Activated CD4-positive, alpha-beta T cell treated with anti-CD3 and anti-CD28 coated beads, Interleukin-2, Interleukin-4, amounts not matched to agents 100 ng/mL and 50 ng/mL, durations not matched to agents 16 hours and 8 hours (primary cell): ENCODE data around the gene PCDHB2.
"Not testable (repeated sequence)": the region's sequence is repeated elsewhere in the genome, so short reads cannot be mapped to it uniquely, and the experiment has no call there.

Source experiments
- DNase-seq: peaks from one replicate; pipeline ENCODE4 v3.0.0-alpha.2; 2020; ENCODE audit warnings: low spot score

The PCDHB2 gene

DNA sequence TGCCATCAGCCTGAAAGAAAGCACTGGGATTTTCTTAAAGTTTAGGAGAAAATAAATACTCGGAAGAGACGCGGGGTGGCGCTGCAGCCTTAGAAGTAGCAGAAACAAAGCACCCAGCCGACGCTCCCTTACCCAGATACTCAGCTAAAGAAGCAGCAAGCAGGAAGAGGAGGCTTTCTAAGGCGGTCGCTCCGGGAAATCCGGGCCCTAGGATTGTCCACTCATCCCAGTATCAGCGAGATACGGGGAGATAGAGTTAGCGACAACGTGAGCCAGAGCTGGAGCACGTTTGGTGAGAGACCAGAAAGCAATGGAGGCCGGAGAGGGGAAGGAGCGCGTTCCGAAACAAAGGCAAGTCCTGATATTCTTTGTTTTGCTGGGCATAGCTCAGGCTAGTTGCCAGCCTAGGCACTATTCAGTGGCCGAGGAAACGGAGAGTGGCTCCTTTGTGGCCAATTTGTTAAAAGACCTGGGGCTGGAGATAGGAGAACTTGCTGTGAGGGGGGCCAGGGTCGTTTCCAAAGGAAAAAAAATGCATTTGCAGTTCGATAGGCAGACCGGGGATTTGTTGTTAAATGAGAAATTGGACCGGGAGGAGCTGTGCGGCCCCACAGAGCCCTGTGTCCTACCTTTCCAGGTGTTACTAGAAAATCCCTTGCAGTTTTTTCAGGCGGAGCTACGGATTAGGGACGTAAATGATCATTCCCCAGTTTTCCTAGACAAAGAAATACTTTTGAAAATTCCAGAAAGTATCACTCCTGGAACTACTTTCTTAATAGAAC is at the start of gene PCDHB2:
PCDHB2 (plus strand) TSS at position 135 of the 782 bp plus-strand sequence; CDS start at position 311, 176 bp downstream.
- no peak for DNase-seq

DNA sequence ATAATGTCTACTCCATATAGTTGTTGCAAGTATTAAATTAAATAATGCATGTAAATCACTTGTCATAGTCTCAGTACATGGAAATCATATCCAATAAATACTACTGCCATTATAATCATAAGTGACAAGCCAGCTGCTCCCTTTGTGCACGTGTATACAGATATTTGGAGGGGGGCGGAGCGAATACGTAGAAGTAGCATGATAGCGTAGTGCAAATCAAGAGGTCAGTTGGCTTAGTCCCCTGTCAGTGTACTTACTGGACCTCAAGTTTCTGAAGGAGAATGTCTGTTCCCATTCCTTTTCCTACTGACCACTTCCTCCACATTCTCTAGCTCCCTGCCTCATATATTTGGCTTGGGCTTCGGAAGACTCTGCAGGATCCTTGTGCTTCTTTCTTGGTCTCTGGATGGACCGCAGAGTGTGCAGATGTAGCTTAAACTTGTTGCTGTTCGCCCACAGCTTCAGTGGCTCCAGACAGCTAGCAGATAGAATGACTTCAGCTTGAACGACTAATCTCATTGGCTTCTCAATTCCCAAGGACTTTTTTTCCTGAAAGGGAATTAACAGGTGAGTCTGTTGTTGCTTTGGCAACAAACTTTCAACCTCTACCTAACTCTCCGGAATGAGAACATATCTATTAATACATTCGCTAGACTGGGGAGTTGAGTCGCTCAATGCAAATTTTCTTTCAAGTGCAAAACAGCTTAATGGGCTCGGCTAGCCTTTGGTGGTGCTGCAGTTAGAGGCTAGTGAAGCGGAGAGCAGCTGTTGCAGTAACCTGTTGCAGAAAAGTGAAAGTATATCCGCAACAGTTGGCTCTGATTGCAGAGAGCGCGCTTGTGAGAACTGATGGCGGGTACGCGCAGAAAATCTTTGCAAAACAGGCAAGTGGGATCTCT is 43.5 kb upstream of the PCDHB2 start, which contains the start of gene PCDHB1:
PCDHB1 (plus strand) TSS at position 753 of the 899 bp plus-strand sequence; CDS start at position 850, 97 bp downstream.
- no peak for DNase-seq

GRCh38 chr5:141051521-141051866 is 42.9 kb upstream of the PCDHB2 start:
- DNase-seq: no peak

- DNase-seq: no peak
Observed at GRCh38 chr5:141077826-141078225, 16.6 kb upstream of the PCDHB2 start.

- DNase-seq: no peak
Observed at GRCh38 chr5:141082228-141082627, 12.2 kb upstream of the PCDHB2 start.

DNA sequence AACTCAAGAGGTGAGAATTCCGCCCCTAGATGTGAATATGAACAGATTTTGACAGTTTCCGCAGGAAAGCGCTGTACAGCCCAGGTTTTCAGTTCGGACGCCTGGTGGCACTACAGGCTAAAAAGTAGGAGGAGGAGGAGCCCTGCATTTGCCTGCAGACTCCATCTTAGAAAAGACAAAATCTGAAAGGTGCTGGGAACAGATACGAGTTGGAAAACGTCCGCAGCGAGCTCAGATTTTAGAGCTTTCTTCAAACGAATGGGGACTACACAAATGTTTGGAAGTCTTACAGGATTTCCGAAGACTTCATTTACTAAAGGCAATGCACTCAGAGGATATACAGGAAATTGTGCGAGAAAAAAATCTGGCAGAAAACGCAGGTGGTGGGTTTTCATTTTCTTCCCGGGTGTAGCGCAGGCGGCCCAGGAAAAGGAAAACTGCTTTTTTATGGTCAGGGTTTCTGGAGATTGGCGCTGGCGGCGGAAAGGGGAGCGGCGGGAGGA is 9.9 kb upstream of the PCDHB2 start:
- peak; percentile 39 for DNase-seq

- no peak for DNase-seq
Observed at GRCh38 chr5:141095263-141095641, 837 bp downstream of the PCDHB2 start.

- DNase-seq: not testable (repeated sequence)
Observed at GRCh38 chr5:141096181-141096580, 1.8 kb downstream of the PCDHB2 start.

DNA sequence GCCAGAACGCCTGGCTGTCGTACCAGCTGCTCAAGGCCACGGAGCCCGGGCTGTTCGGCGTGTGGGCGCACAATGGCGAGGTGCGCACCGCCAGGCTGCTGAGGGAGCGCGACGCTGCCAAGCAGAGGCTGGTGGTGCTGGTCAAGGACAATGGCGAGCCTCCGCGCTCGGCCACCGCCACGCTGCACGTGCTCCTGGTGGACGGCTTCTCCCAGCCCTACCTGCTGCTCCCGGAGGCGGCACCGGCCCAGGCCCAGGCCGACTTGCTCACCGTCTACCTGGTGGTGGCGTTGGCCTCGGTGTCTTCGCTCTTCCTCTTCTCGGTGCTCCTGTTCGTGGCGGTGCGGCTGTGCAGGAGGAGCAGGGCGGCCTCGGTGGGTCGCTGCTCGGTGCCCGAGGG is 2.2 kb downstream of the PCDHB2 start:
- not testable (repeated sequence) for DNase-seq

DNA sequence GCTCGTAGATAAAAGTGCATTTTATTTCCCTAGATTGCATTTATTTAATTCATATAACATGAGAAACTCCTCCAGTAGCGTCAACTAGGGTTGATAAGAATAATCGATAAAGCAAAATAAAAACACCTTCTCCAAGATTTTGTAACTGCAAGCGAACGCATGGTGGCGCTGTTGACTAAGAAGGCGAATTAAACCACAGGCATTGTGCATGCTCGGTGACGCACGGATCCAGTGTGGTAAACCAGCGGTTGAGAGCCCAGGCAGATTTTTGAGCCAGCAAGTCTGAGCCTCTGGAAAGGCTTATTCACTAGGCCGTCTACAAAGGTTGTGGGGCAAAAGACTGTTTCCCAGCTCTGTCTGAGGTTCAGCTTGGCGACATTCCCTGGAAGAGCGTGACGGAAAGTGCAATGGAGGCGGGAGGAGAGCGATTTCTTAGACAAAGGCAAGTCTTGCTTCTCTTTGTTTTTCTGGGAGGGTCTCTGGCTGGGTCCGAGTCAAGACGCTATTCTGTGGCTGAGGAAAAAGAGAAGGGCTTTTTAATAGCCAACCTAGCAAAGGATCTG is 5.9 kb downstream of the PCDHB2 start, which contains the start of gene PCDHB3:
PCDHB3 (plus strand) TSS at position 231 of the 563 bp plus-strand sequence; CDS start at position 408, 177 bp downstream.
- DNase-seq: peak; percentile 20

DNA sequence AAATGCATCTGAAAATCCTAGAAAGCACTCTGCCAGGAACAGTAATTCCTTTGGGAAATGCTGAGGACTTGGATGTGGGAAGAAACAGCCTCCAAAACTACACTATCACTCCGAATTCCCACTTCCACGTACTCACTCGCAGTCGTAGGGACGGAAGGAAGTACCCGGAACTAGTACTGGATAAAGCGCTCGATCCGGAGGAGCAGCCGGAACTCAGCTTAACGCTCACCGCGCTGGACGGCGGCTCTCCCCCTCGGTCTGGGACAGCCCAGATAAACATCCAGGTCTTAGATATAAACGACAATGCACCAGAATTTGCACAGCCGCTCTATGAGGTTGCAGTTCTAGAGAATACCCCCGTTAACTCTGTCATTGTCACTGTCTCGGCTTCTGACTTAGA is 6.6 kb downstream of the PCDHB2 start:
- DNase-seq: no peak

DNA sequence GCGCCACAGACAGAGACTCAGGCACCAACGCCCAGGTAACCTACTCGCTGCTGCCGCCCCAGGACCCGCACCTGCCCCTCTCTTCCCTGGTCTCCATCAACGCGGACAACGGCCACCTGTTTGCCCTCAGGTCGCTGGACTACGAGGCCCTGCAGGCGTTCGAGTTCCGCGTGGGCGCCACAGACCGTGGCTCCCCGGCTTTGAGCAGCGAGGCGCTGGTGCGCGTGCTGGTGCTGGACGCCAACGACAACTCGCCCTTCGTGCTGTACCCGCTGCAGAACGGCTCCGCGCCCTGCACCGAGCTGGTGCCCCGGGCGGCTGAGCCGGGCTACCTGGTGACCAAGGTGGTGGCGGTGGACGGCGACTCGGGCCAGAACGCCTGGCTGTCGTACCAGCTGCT is 7.7 kb downstream of the PCDHB2 start:
- DNase-seq: not testable (repeated sequence)

- not testable (repeated sequence) for DNase-seq
Observed at GRCh38 chr5:141102471-141102870, 8.1 kb downstream of the PCDHB2 start.

GRCh38 chr5:141105350-141105749 is 10.9 kb downstream of the PCDHB2 start:
- DNase-seq: no peak

- DNase-seq: no peak
Observed at GRCh38 chr5:141119250-141119649, 24.8 kb downstream of the PCDHB2 start.

GRCh38 chr5:141121563-141121962 is 27.1 kb downstream of the PCDHB2 start, which contains the start of gene PCDHB4:
Gene PCDHB4, plus strand, starts transcription at chr5:141121818. Its CDS starts 181 bp downstream, at chr5:141121999.
- no peak for DNase-seq

GRCh38 chr5:141121985-141122384 is 27.6 kb downstream of the PCDHB2 start:
- DNase-seq: no peak

DNA sequence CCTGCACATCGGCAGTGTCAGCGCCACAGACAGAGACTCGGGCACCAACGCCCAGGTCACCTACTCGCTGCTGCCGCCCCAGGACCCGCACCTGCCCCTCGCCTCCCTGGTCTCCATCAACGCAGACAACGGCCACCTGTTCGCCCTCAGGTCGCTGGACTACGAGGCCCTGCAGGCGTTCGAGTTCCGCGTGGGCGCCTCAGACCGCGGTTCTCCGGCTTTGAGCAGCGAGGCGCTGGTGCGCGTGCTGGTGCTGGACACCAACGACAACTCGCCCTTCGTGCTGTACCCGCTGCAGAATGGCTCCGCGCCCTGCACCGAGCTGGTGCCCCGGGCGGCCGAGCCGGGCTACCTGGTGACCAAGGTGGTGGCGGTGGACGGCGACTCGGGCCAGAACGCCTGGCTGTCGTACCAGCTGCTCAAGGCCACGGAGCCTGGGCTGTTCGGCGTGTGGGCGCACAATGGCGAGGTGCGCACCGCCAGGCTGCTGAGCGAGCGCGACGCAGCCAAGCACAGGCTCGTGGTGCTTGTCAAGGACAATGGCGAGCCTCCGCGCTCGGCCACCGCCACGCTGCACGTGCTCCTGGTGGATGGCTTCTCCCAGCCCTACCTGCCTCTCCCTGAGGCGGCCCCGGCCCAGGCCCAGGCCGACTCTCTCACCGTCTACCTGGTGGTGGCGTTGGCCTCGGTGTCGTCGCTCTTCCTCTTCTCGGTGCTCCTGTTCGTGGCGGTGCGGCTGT is 29.2 kb downstream of the PCDHB2 start:
- not testable (repeated sequence) for DNase-seq

- no peak for DNase-seq
Observed at GRCh38 chr5:141127305-141127704, 32.9 kb downstream of the PCDHB2 start.

- DNase-seq: peak; percentile 7
Observed at GRCh38 chr5:141135030-141135717, 40.8 kb downstream of the PCDHB2 start, which contains the start of gene PCDHB5. Gene PCDHB5, plus strand, starts transcription at chr5:141135206. Its CDS starts 229 bp downstream, at chr5:141135435.
